Activated CD4-positive, alpha-beta T cell treated with anti-CD3 and anti-CD28 coated beads, Interleukin-2, amount 50 U/mL, for 16 hours (primary cell): ENCODE results near the gene CYB5B.

Source experiments
- DNase-seq: peaks from one replicate; pipeline ENCODE4 v3.0.0-alpha.2; 2020

Gene CYB5B

GRCh38 chr16:69490707-69491324, 66.4 kb downstream of the CYB5B start:
- no peak for DNase-seq

- peak; percentile 45 for DNase-seq
Observed at GRCh38 chr16:69494991-69495392, 70.6 kb downstream of the CYB5B start.

GRCh38 chr16:69495821-69496220, 71.4 kb downstream of the CYB5B start:
- no peak for DNase-seq

GRCh38 chr16:69496376-69496775, 72.0 kb downstream of the CYB5B start:
- no peak for DNase-seq

GRCh38 chr16:69496896-69497295, 72.5 kb downstream of the CYB5B start:
- no peak for DNase-seq

- DNase-seq: no peak
Observed at GRCh38 chr16:69497876-69498596, 73.6 kb downstream of the CYB5B start.

- no peak for DNase-seq
Observed at GRCh38 chr16:69498926-69499325, 74.5 kb downstream of the CYB5B start.

- DNase-seq: no peak
Observed at GRCh38 chr16:69499541-69500230, 75.3 kb downstream of the CYB5B start.

- no peak for DNase-seq
Observed at GRCh38 chr16:69500496-69500895, 76.1 kb downstream of the CYB5B start.

- DNase-seq: no peak
Observed at GRCh38 chr16:69501956-69502745, 77.7 kb downstream of the CYB5B start.

GRCh38 chr16:69503244-69503643, 78.8 kb downstream of the CYB5B start:
- no peak for DNase-seq

- DNase-seq: no peak
Observed at GRCh38 chr16:69508033-69508755, 83.8 kb downstream of the CYB5B start.

- no peak for DNase-seq
Observed at GRCh38 chr16:69509125-69509524, 84.7 kb downstream of the CYB5B start.

GRCh38 chr16:69511651-69512050, 87.2 kb downstream of the CYB5B start:
- no peak for DNase-seq

GRCh38 chr16:69513180-69513966, 89.0 kb downstream of the CYB5B start:
- no peak for DNase-seq

- DNase-seq: no peak
Observed at GRCh38 chr16:69514356-69514755, 89.9 kb downstream of the CYB5B start.
